Stimulated activated CD4-positive, alpha-beta T cell treated with anti-CD3 and anti-CD28 coated beads, Interleukin-1b, Interleukin-23, amount 100 ng/mL, for 1 hour (primary cell): ENCODE results near the gene DYNC1I1.

Experiments
- DNase-seq, 2 donors: peaks; one replicate each; pipeline ENCODE4 v3.0.0-alpha.2; 2020; ENCODE audit warnings: low read depth in 2 of 2

DYNC1I1 gene

GRCh38 chr7:95793658-95794057 is 21.3 kb downstream of the DYNC1I1 start:
- no peak for DNase-seq

GRCh38 chr7:95794917-95795515 is 22.7 kb downstream of the DYNC1I1 start:
- DNase-seq = no peak

- no peak for DNase-seq
These were observed 24.3 kb downstream of the DYNC1I1 start for GRCh38 chr7:95796617-95797016.

- no peak for DNase-seq
These were observed 26.1 kb downstream of the DYNC1I1 start for GRCh38 chr7:95798401-95798930.

- DNase-seq = no peak
These were observed 28.4 kb downstream of the DYNC1I1 start for GRCh38 chr7:95800787-95801186.

GRCh38 chr7:95802270-95802669 is 29.9 kb downstream of the DYNC1I1 start:
- DNase-seq = no peak

GRCh38 chr7:95804052-95804451 is 31.7 kb downstream of the DYNC1I1 start:
- DNase-seq = no peak

GRCh38 chr7:95805909-95806308 is 33.6 kb downstream of the DYNC1I1 start:
- no peak for DNase-seq

GRCh38 chr7:95808396-95808795 is 36.0 kb downstream of the DYNC1I1 start:
- DNase-seq = no peak

GRCh38 chr7:95811846-95812445 is 39.6 kb downstream of the DYNC1I1 start:
- DNase-seq = no peak

GRCh38 chr7:95814721-95815120 is 42.4 kb downstream of the DYNC1I1 start:
- no peak for DNase-seq

- no peak for DNase-seq
These were observed 45.7 kb downstream of the DYNC1I1 start for GRCh38 chr7:95817866-95818640.

GRCh38 chr7:95820778-95821177 is 48.4 kb downstream of the DYNC1I1 start:
- no peak for DNase-seq

- no peak for DNase-seq
These were observed 50.4 kb downstream of the DYNC1I1 start for GRCh38 chr7:95822717-95823116.

- no peak for DNase-seq
These were observed 52.3 kb downstream of the DYNC1I1 start for GRCh38 chr7:95824616-95825015.

GRCh38 chr7:95828824-95829790 is 56.8 kb downstream of the DYNC1I1 start:
- DNase-seq = no peak

- DNase-seq = no peak
These were observed 68.9 kb downstream of the DYNC1I1 start for GRCh38 chr7:95840953-95841950.

- no peak for DNase-seq
These were observed 70.9 kb downstream of the DYNC1I1 start for GRCh38 chr7:95843286-95843685.

- DNase-seq = no peak
These were observed 72.7 kb downstream of the DYNC1I1 start for GRCh38 chr7:95845007-95845406.

GRCh38 chr7:95847061-95847460 is 74.7 kb downstream of the DYNC1I1 start:
- no peak for DNase-seq
